Sigmoid colon (tissue), 4 donors: ENCODE results near the gene NPL.

ENCODE experiments used
- EP300 ChIP-seq, 4 donors: sonication (generic); formaldehyde crosslinking; IDR thresholded peaks; one replicate each; pipeline ENCODE4 v1.6.1; 2017; ENCODE audit warnings: antibody characterized with exemption in 4 of 4
- POLR2AphosphoS5 ChIP-seq, 4 donors: sonication (generic); formaldehyde crosslinking; IDR thresholded peaks; one replicate each; pipeline ENCODE4 v1.6.1; 2017; ENCODE audit warnings: antibody characterized with exemption in 4 of 4
- TF ChIP-seq, protein P1 (sequence below), 4 experiments: fragments of 450-650 bp in 3 of 4; fragments of 200-600 bp in 1 of 4; IDR thresholded peaks; one replicate each; pipeline ENCODE4 v1.5.1; 2016 to 2019; ENCODE audit warnings: antibody characterized with exemption in 4 of 4, mild to moderate bottlenecking in 3 of 4, moderate library complexity in 2 of 4

DNA sequence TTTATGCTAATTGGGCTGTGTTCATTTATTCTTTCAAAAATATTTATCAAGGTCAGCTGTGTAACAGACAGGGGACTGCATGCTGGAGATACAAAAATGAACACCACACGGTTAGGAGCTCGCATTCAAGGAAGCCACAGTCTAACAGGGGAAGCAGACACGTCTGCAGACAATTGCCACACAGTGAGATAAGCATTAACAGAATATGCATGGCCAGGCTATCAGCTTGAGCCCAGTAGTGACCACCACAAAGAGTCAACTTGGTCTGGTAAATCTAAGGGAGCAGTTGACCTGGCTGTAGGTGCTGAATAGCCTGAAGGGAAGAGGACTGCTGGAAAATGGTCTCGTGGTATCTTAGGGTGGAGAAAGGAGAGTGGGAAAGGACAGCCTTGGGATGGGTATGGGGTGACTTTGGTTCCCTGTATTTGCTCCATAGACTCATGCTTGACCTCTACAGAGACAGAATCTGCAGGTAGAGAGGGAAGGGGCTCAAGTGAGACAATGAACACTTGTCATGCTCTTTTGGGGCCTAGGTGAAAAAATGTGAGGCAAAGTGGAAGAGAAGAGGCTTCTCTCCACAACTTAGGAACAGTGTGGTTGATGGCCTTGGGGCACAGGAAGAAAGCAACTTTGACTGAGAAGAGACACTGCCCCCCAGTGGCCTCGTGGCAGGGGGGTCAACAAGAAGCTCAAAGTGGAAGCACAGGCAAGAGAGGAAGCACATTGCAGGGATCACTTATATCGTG lies 7.6 kb upstream of the NPL start:
- TF ChIP-seq, protein P1, sequence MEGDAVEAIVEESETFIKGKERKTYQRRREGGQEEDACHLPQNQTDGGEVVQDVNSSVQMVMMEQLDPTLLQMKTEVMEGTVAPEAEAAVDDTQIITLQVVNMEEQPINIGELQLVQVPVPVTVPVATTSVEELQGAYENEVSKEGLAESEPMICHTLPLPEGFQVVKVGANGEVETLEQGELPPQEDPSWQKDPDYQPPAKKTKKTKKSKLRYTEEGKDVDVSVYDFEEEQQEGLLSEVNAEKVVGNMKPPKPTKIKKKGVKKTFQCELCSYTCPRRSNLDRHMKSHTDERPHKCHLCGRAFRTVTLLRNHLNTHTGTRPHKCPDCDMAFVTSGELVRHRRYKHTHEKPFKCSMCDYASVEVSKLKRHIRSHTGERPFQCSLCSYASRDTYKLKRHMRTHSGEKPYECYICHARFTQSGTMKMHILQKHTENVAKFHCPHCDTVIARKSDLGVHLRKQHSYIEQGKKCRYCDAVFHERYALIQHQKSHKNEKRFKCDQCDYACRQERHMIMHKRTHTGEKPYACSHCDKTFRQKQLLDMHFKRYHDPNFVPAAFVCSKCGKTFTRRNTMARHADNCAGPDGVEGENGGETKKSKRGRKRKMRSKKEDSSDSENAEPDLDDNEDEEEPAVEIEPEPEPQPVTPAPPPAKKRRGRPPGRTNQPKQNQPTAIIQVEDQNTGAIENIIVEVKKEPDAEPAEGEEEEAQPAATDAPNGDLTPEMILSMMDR (IDR thresholded peaks at IDR 0.05): peak in 3 of 4 experiments; percentile 27 to 50 (median 41)
- no peak for TF ChIP-seq EP300 (IDR thresholded peaks at IDR 0.05)
- TF ChIP-seq POLR2AphosphoS5 (IDR thresholded peaks at IDR 0.05): no peak
